OCI-LY1 (cell line): ENCODE results near the gene HIVEP2.

Source experiments
- H2AFZ ChIP-seq: fragments of 200-600 bp; sonication (generic), shearing (Covaris generic); 2 replicates; pipeline ENCODE4 v1.6.0; 2014; ENCODE audit warnings: antibody characterized with exemption, mild to moderate bottlenecking, low read length
- H3F3A ChIP-seq: fragments of 200-600 bp; sonication (generic), shearing (Covaris generic); 2 replicates; pipeline ENCODE4 v1.6.0; 2014; ENCODE audit warnings: mild to moderate bottlenecking, antibody characterized with exemption, low read length, moderate library complexity; ENCODE audit not compliant: insufficient read depth
- H3K27ac ChIP-seq: fragments of 200-600 bp; sonication (generic); 2 replicates; pipeline ENCODE4 v1.5.1; 2014; ENCODE audit warnings: low read length, mixed run types, mild to moderate bottlenecking, low read depth; ENCODE audit not compliant: poor library complexity, severe bottlenecking
- H3K27me3 ChIP-seq: fragments of 200-600 bp; sonication (generic); 2 replicates; pipeline ENCODE4 v1.6.0; 2014; ENCODE audit warnings: antibody characterized with exemption, mild to moderate bottlenecking, low read length, moderate library complexity; ENCODE audit not compliant: insufficient read depth
- H3K36me3 ChIP-seq: fragments of 200-600 bp; sonication (generic); 2 replicates; pipeline ENCODE4 v1.6.1; 2014; ENCODE audit warnings: mild to moderate bottlenecking, antibody characterized with exemption, low read length, moderate library complexity, mixed read lengths; ENCODE audit not compliant: insufficient read depth
- H3K4me1 ChIP-seq: fragments of 200-600 bp; sonication (generic); 2 replicates; pipeline ENCODE4 v1.5.1; 2014; ENCODE audit warnings: mild to moderate bottlenecking, low read length, moderate library complexity; ENCODE audit not compliant: insufficient read depth, severe bottlenecking
- H3K4me2 ChIP-seq: fragments of 200-600 bp; sonication (generic), shearing (Covaris generic); 2 replicates; pipeline ENCODE4 v1.6.1; 2014; ENCODE audit warnings: low read length
- H3K4me3 ChIP-seq: fragments of 200-600 bp; sonication (generic); 2 replicates; pipeline ENCODE4 v1.5.1; 2014; ENCODE audit warnings: low read length, low read depth, mild to moderate bottlenecking, mixed read lengths; ENCODE audit not compliant: poor library complexity, severe bottlenecking
- H3K79me2 ChIP-seq: fragments of 200-600 bp; shearing (Covaris generic); 2 replicates; pipeline ENCODE4 v1.6.1; 2016; ENCODE audit warnings: mixed run types, low read length, mixed read lengths; ENCODE audit not compliant: insufficient read depth
- H3K9ac ChIP-seq: fragments of 200-600 bp; sonication (generic), shearing (Covaris generic); 2 replicates; pipeline ENCODE4 v1.6.1; 2014; ENCODE audit warnings: mild to moderate bottlenecking, low read length, mixed read lengths
- H3K9me2 ChIP-seq: fragments of 200-600 bp; sonication (generic), shearing (Covaris generic); 2 replicates; pipeline ENCODE4 v1.6.1; 2014; ENCODE audit warnings: low read depth, mild to moderate bottlenecking, low read length, mixed read lengths
- H3K9me3 ChIP-seq: fragments of 200-600 bp; shearing (Covaris generic); 2 replicates; pipeline ENCODE4 v1.6.1; 2014; ENCODE audit warnings: low read length, mixed read lengths
- H4K20me1 ChIP-seq: fragments of 200-600 bp; sonication (generic), shearing (Covaris generic); 2 replicates; pipeline ENCODE4 v1.6.0; 2016; ENCODE audit warnings: mild to moderate bottlenecking, low read length; ENCODE audit not compliant: insufficient read depth
- CTCF ChIP-seq: fragments of 200-600 bp; sonication (generic), shearing (Covaris generic); IDR thresholded peaks from 2 replicates; pipeline ENCODE4 v1.5.1; 2017; ENCODE audit warnings: mild to moderate bottlenecking, antibody characterized with exemption, low read length, moderate library complexity, mixed read lengths
- EZH2 ChIP-seq: fragments of 200-600 bp; sonication (generic), shearing (Covaris generic); IDR thresholded peaks from 2 replicates; pipeline ENCODE4 v1.8.0; 2017; ENCODE audit warnings: borderline replicate concordance, mixed run types, mild to moderate bottlenecking, antibody characterized with exemption, low read length, moderate library complexity, mixed read lengths

The HIVEP2 gene

GRCh38 chr6:142822383-142822782 lies 122.6 kb downstream of the HIVEP2 start:
- Histone ChIP-seq H3F3A (no peaks in the 10 kb centered on the region), H3K27me3 (no peaks in the 10 kb centered on the region), H3K4me2 (no peak overlapping the region), H3K4me1 (peaks cover 23% of the 10 kb centered on the region), H3K79me2 (0 out of 2 replicates have a peak, but pooled peaks cover 2% of the 10 kb centered on the region), H3K9me3 (no peaks in the 10 kb centered on the region), H2AFZ (no peak overlapping the region), H4K20me1 (no peaks in the 10 kb centered on the region), H3K4me3 (no peak overlapping the region), H3K9ac (no peak overlapping the region), H3K27ac (no peak overlapping the region), H3K9me2 (no peaks in the 10 kb centered on the region), H3K36me3 (peaks cover 5% of the 10 kb centered on the region)
- TF ChIP-seq EZH2 (no peak), CTCF (no peak)

- no peak for TF ChIP-seq EZH2
- no peak for TF ChIP-seq CTCF
- no peaks in the 10 kb centered on the region for H3K27me3 ChIP-seq
- H4K20me1 ChIP-seq, result no peaks in the 10 kb centered on the region
- H3K27ac ChIP-seq, result peak overlapping the region; percentile 65
- no peak overlapping the region for H2AFZ ChIP-seq
- H3K4me2 ChIP-seq, result no peak overlapping the region
- no peaks in the 10 kb centered on the region for H3K9me3 ChIP-seq
- H3K4me1 ChIP-seq, result peaks cover 23% of the 10 kb centered on the region
- peaks cover 6% of the 10 kb centered on the region for H3K36me3 ChIP-seq
- H3K79me2 ChIP-seq, result 0 out of 2 replicates have a peak, but pooled peaks cover 2% of the 10 kb centered on the region
- H3K4me3 ChIP-seq, result no peak overlapping the region
- H3K9ac ChIP-seq, result no peak overlapping the region
- H3F3A ChIP-seq, result no peaks in the 10 kb centered on the region
- no peaks in the 10 kb centered on the region for H3K9me2 ChIP-seq
Measured at GRCh38 chr6:142821860-142822259, 123.1 kb downstream of the HIVEP2 start.

- Histone ChIP-seq H3K27me3 (no peaks in the 10 kb centered on the region), H3K4me1 (peaks cover 23% of the 10 kb centered on the region), H3K79me2 (0 out of 2 replicates have a peak, but pooled peaks cover 2% of the 10 kb centered on the region), H3K9me3 (no peaks in the 10 kb centered on the region), H3F3A (no peaks in the 10 kb centered on the region), H3K9me2 (no peaks in the 10 kb centered on the region), H3K4me2 (no peak overlapping the region), H3K9ac (no peak overlapping the region), H4K20me1 (no peaks in the 10 kb centered on the region), H3K27ac (peak overlapping the region; percentile 65), H2AFZ (no peak overlapping the region), H3K36me3 (peaks cover 8% of the 10 kb centered on the region), H3K4me3 (no peak overlapping the region)
- TF ChIP-seq EZH2 (no peak), CTCF (no peak)
Measured at GRCh38 chr6:142821164-142821716, 123.7 kb downstream of the HIVEP2 start.
